DND-41 (cell line): ENCODE data around the gene CNOT3.
"Not testable (repeated sequence)": the region's sequence is repeated elsewhere in the genome, so short reads cannot be mapped to it uniquely, and the experiment has no call there.

Source experiments
- EZH2 ChIP-seq: IDR thresholded peaks from 3 replicates; pipeline ENCODE4 v1.6.1; 2012; ENCODE audit warnings: borderline replicate concordance, low read depth, mild to moderate bottlenecking, moderate library complexity, low read length, inconsistent platforms; ENCODE audit not compliant: severe bottlenecking
- TF ChIP-seq, protein P1 (sequence below): IDR thresholded peaks from 2 replicates; pipeline ENCODE4 v1.5.1; 2012; ENCODE audit warnings: borderline replicate concordance, low read length, moderate library complexity, mild to moderate bottlenecking; ENCODE audit not compliant: poor library complexity, severe bottlenecking; ENCODE audit errors: extremely low read depth

- TF ChIP-seq, protein P1, sequence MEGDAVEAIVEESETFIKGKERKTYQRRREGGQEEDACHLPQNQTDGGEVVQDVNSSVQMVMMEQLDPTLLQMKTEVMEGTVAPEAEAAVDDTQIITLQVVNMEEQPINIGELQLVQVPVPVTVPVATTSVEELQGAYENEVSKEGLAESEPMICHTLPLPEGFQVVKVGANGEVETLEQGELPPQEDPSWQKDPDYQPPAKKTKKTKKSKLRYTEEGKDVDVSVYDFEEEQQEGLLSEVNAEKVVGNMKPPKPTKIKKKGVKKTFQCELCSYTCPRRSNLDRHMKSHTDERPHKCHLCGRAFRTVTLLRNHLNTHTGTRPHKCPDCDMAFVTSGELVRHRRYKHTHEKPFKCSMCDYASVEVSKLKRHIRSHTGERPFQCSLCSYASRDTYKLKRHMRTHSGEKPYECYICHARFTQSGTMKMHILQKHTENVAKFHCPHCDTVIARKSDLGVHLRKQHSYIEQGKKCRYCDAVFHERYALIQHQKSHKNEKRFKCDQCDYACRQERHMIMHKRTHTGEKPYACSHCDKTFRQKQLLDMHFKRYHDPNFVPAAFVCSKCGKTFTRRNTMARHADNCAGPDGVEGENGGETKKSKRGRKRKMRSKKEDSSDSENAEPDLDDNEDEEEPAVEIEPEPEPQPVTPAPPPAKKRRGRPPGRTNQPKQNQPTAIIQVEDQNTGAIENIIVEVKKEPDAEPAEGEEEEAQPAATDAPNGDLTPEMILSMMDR, result not testable (repeated sequence)
- not testable (repeated sequence) for TF ChIP-seq EZH2
Observed at GRCh38 chr19:54171736-54172431, 34.3 kb downstream of the CNOT3 start.
